K562 treated with DMSO at 1 percent for 4 hours (cell line): Measurements from ENCODE around the gene LHX5. TPM values are rescaled to one million over a fixed set of nuclear protein-coding genes. Genes with fewer than 3 reads are reported as not detected.

ENCODE experiments used
- total RNA-seq: library from RNA; unstranded; fragments of 300-600 nt; gene quantifications from 2 replicates; pipeline ENCODE4 v1.2.3, GENCODE V29; 2022; ENCODE audit not compliant: insufficient read depth

LHX5 gene
- 0.19 TPM in 1 of 2 replicates, not detected in the other for total RNA-seq

GRCh38 chr12:113471619-113472171 lies at the start of gene LHX5:
Gene LHX5 (minus strand): TSS chr12:113471871. CDS start chr12:113471498, 373 bp downstream.

DNA sequence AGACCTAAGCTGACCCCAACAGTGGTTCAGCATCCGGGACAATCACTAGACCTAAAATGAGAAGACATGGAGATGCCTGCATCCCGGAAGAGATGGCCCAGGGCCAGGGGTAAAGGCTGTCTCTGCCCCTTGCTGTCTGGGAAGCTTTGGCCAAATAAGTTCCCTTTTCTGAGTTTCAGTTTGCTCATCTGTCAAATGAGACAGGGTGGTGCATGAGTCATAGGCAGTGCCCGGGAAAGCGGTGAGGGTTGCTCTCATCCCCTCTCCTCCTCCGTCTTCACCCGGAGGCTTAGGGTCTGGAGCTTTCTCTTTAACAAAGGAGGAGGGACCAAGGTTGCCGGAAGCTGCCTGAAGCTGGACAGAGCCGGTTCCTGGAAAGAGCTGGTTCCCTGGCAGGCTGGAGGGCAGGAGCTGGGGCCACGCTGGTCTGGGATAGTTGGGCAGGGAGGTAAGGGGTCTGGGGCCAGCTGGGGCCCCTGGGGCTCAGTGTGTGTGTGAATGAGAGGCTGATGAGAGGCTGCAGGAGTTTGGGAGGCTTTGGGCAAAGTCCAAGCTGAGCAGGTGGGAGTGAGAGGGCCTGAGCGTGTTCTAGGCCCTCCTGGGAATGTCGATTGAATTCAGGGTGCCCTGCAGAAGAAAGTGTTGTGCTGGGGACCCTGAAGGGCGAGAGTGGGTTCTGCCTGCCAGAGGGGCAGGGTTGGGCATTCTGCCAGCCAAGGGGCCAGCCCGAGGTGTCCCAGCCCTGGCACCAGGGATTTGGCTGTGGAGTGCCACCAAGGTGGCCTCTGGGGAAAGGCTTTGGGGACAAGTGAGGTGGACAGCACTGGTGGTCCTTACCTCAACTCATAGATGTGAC lies 49.4 kb downstream of the LHX5 start, which contains the start of gene SDSL:
SDSL (plus strand) TSS at position 351 of the 856 bp plus-strand sequence. CDS start 5,603 bp downstream, outside the sequence.

Other genes starting within 250 kb of the LHX5 start
- gene SLC8B1, start 136.8 kb downstream of the LHX5 start, total RNA-seq = 27.0 and 35.2 TPM in 2 replicates
- 41.4 and 43.2 TPM in 2 replicates for gene PLBD2, start 113.3 kb downstream of the LHX5 start, total RNA-seq
- 1.2 and 1.8 TPM in 2 replicates for gene SDS, start 68.0 kb downstream of the LHX5 start, total RNA-seq
- gene SDSL, start 49.5 kb downstream of the LHX5 start, total RNA-seq = 12.5 and 22.2 TPM in 2 replicates